ENCODE data around the gene RPS18. TPM values are rescaled to one million over a fixed set of nuclear protein-coding genes. Genes with fewer than 3 reads are reported as not detected.

The RPS18 gene
- total and polyA plus RNA-seq, 2 of the 4 experiments (the other 2 are of a cell fraction): 6,577 to 8,417 TPM

Small RNA genes within 50 kb of the gene (microRNA-seq; reads per million reads assigned to microRNA genes)
- gene MIR6834 (ENCODE audit: unreplicated experiment) (not detected), gene MIR6873 (ENCODE audit: unreplicated experiment) (not detected)

Other genes starting within 250 kb of the RPS18 start
- not detected in 2 replicates for gene HLA-DPA1, start 198.4 kb upstream of the RPS18 start, total RNA-seq (2012; rRNA removed)
- not detected in 2 replicates for gene HLA-DPA1, start 198.4 kb upstream of the RPS18 start, polyA plus RNA-seq (2012; rRNA removed)
- gene HLA-DPB1, start 196.1 kb upstream of the RPS18 start, total RNA-seq (2012; rRNA removed): 5.8 and 7.7 TPM in 2 replicates
- 9.7 and 10.7 TPM in 2 replicates for gene HLA-DPB1, start 196.1 kb upstream of the RPS18 start, polyA plus RNA-seq (2012; rRNA removed)
- gene COL11A2, start 79.6 kb upstream of the RPS18 start, total RNA-seq (2012; rRNA removed): under 0.01 TPM in 2 replicates
- gene COL11A2, start 79.6 kb upstream of the RPS18 start, polyA plus RNA-seq (2012; rRNA removed): 0.38 and 0.52 TPM in 2 replicates
- 16.7 and 18.6 TPM in 2 replicates for gene RXRB, start 71.4 kb upstream of the RPS18 start, total RNA-seq (2012; rRNA removed)
- 46.9 and 53.7 TPM in 2 replicates for gene RXRB, start 71.4 kb upstream of the RPS18 start, polyA plus RNA-seq (2012; rRNA removed)
- 134 and 135 TPM in 2 replicates for gene SLC39A7, start 71.2 kb upstream of the RPS18 start, total RNA-seq (2012; rRNA removed)
- gene SLC39A7, start 71.2 kb upstream of the RPS18 start, polyA plus RNA-seq (2012; rRNA removed): 196 and 208 TPM in 2 replicates
- gene HSD17B8, start 67.4 kb upstream of the RPS18 start, total RNA-seq (2012; rRNA removed): 1.6 and 1.9 TPM in 2 replicates
- 3.4 and 4.3 TPM in 2 replicates for gene HSD17B8, start 67.4 kb upstream of the RPS18 start, polyA plus RNA-seq (2012; rRNA removed)
- 14.9 and 16.4 TPM in 2 replicates for gene RING1, start 63.6 kb upstream of the RPS18 start, total RNA-seq (2012; rRNA removed)
- 38.2 and 40.8 TPM in 2 replicates for gene RING1, start 63.6 kb upstream of the RPS18 start, polyA plus RNA-seq (2012; rRNA removed)
- gene VPS52, start 199 bp upstream of the RPS18 start, total RNA-seq (2012; rRNA removed): 26.4 and 29.8 TPM in 2 replicates
- gene VPS52, start 199 bp upstream of the RPS18 start, polyA plus RNA-seq (2012; rRNA removed): 54.6 and 57.8 TPM in 2 replicates
- 0.72 and 0.83 TPM in 2 replicates for gene B3GALT4, start 5.0 kb downstream of the RPS18 start, total RNA-seq (2012; rRNA removed)
- gene B3GALT4, start 5.0 kb downstream of the RPS18 start, polyA plus RNA-seq (2012; rRNA removed): 0.49 and 0.70 TPM in 2 replicates
- 68.9 and 73.8 TPM in 2 replicates for gene WDR46, start 17.2 kb downstream of the RPS18 start, total RNA-seq (2012; rRNA removed)
- gene WDR46, start 17.2 kb downstream of the RPS18 start, polyA plus RNA-seq (2012; rRNA removed): 81.6 and 88.0 TPM in 2 replicates
- gene PFDN6, start 17.5 kb downstream of the RPS18 start, total RNA-seq (2012; rRNA removed): 24.4 and 41.7 TPM in 2 replicates
- gene PFDN6, start 17.5 kb downstream of the RPS18 start, polyA plus RNA-seq (2012; rRNA removed): 76.5 and 92.1 TPM in 2 replicates
- 4.1 and 4.4 TPM in 2 replicates for gene RGL2, start 26.9 kb downstream of the RPS18 start, total RNA-seq (2012; rRNA removed)
- gene RGL2, start 26.9 kb downstream of the RPS18 start, polyA plus RNA-seq (2012; rRNA removed): 26.9 TPM in 2 replicates
- 12.5 and 13.1 TPM in 2 replicates for gene TAPBP, start 42.0 kb downstream of the RPS18 start, total RNA-seq (2012; rRNA removed)
- gene TAPBP, start 42.0 kb downstream of the RPS18 start, polyA plus RNA-seq (2012; rRNA removed): 62.5 and 63.3 TPM in 2 replicates
- 5.8 and 6.8 TPM in 2 replicates for gene ZBTB22, start 45.7 kb downstream of the RPS18 start, total RNA-seq (2012; rRNA removed)
- 12.7 and 13.0 TPM in 2 replicates for gene ZBTB22, start 45.7 kb downstream of the RPS18 start, polyA plus RNA-seq (2012; rRNA removed)
- 77.8 and 92.2 TPM in 2 replicates for gene DAXX, start 50.9 kb downstream of the RPS18 start, total RNA-seq (2012; rRNA removed)
- gene DAXX, start 50.9 kb downstream of the RPS18 start, polyA plus RNA-seq (2012; rRNA removed): 75.9 and 87.2 TPM in 2 replicates
- 33.9 and 35.3 TPM in 2 replicates for gene KIFC1, start 119.7 kb downstream of the RPS18 start, total RNA-seq (2012; rRNA removed)
- 40.6 and 41.9 TPM in 2 replicates for gene KIFC1, start 119.7 kb downstream of the RPS18 start, polyA plus RNA-seq (2012; rRNA removed)
- 9.0 and 12.2 TPM in 2 replicates for gene PHF1, start 138.9 kb downstream of the RPS18 start, total RNA-seq (2012; rRNA removed)
- gene PHF1, start 138.9 kb downstream of the RPS18 start, polyA plus RNA-seq (2012; rRNA removed): 47.2 and 50.8 TPM in 2 replicates
- gene CUTA, start 146.0 kb downstream of the RPS18 start, total RNA-seq (2012; rRNA removed): 122 and 136 TPM in 2 replicates
- 427 and 483 TPM in 2 replicates for gene CUTA, start 146.0 kb downstream of the RPS18 start, polyA plus RNA-seq (2012; rRNA removed)
- gene SYNGAP1, start 148.0 kb downstream of the RPS18 start, total RNA-seq (2012; rRNA removed): 1.4 TPM in 2 replicates
- 15.3 and 17.0 TPM in 2 replicates for gene SYNGAP1, start 148.0 kb downstream of the RPS18 start, polyA plus RNA-seq (2012; rRNA removed)
- 5.4 and 5.6 TPM in 2 replicates for gene ZBTB9, start 182.5 kb downstream of the RPS18 start, total RNA-seq (2012; rRNA removed)
- 4.7 and 5.9 TPM in 2 replicates for gene ZBTB9, start 182.5 kb downstream of the RPS18 start, polyA plus RNA-seq (2012; rRNA removed)